GM18861 (cell line): ENCODE measurements around the gene CELA2B.
"Not testable (repeated sequence)": the region's sequence is repeated elsewhere in the genome, so short reads cannot be mapped to it uniquely, and the experiment has no call there.

Experiments
- ATAC-seq: cut with Tn5 transposase; IDR thresholded peaks from one replicate; pipeline ENCODE4 v1.9.1; 2021; ENCODE audit not compliant: unreplicated experiment

The CELA2B gene

GRCh38 chr1:15465674-15466073, 10.2 kb upstream of the CELA2B start:
- ATAC-seq, result no peak

- ATAC-seq, result not testable (repeated sequence)
These were observed 8.8 kb upstream of the CELA2B start for GRCh38 chr1:15466955-15467625.

- ATAC-seq, result no peak
These were observed 7.8 kb upstream of the CELA2B start for GRCh38 chr1:15468145-15468544.

- no peak for ATAC-seq
These were observed 6.5 kb upstream of the CELA2B start for GRCh38 chr1:15469361-15469760.

- not testable (repeated sequence) for ATAC-seq
These were observed 6.0 kb upstream of the CELA2B start for GRCh38 chr1:15469821-15470448.

- not testable (repeated sequence) for ATAC-seq
These were observed 4.8 kb upstream of the CELA2B start for GRCh38 chr1:15471067-15471466.

GRCh38 chr1:15471723-15472122, 4.2 kb upstream of the CELA2B start:
- not testable (repeated sequence) for ATAC-seq

- no peak for ATAC-seq
These were observed 3.3 kb upstream of the CELA2B start for GRCh38 chr1:15472587-15472986.

- no peak for ATAC-seq
These were observed 1.0 kb downstream of the CELA2B start for GRCh38 chr1:15476927-15477326.

GRCh38 chr1:15477646-15478212, 1.8 kb downstream of the CELA2B start:
- ATAC-seq, result no peak

GRCh38 chr1:15479654-15480347, 3.9 kb downstream of the CELA2B start:
- ATAC-seq, result no peak

GRCh38 chr1:15482455-15482854, 6.6 kb downstream of the CELA2B start:
- ATAC-seq, result not testable (repeated sequence)

- not testable (repeated sequence) for ATAC-seq
These were observed 7.2 kb downstream of the CELA2B start for GRCh38 chr1:15482983-15483543.

- no peak for ATAC-seq
These were observed 8.1 kb downstream of the CELA2B start for GRCh38 chr1:15483971-15484370.

- ATAC-seq, result not testable (repeated sequence)
These were observed 8.5 kb downstream of the CELA2B start for GRCh38 chr1:15484443-15484842.

GRCh38 chr1:15485636-15486035, 9.7 kb downstream of the CELA2B start:
- ATAC-seq, result no peak

- ATAC-seq, result not testable (repeated sequence)
These were observed 11.1 kb downstream of the CELA2B start for GRCh38 chr1:15486844-15487610.

- ATAC-seq, result no peak
These were observed 12.5 kb downstream of the CELA2B start for GRCh38 chr1:15488371-15488770.

- ATAC-seq, result no peak
These were observed 13.3 kb downstream of the CELA2B start for GRCh38 chr1:15489052-15489736.

GRCh38 chr1:15491010-15491409, 15.1 kb downstream of the CELA2B start:
- not testable (repeated sequence) for ATAC-seq
